Measurements from ENCODE around the gene FBLN7. TPM values are rescaled to one million over a fixed set of nuclear protein-coding genes. Genes with fewer than 3 reads are reported as not detected.
"Not testable (repeated sequence)": the region's sequence is repeated elsewhere in the genome, so short reads cannot be mapped to it uniquely, and the experiment has no call there.

FBLN7 gene
- polyA plus RNA-seq, 1 experiment: 3.7 TPM

- Histone ChIP-seq H3K36me3 (ENCODE audit: control insufficient read depth, insufficient read depth, low read length) (no peaks in the 10 kb centered on the region), H3K27me3 (ENCODE audit: control insufficient read depth, insufficient read depth, low read length) (no peaks in the 10 kb centered on the region), H3K4me3 (ENCODE audit: low read depth, low read length) (no peak overlapping the region)
- no peak for DNase-seq (ENCODE audit: low read depth)
- no peak for TF ChIP-seq CTCF (IDR thresholded peaks at IDR 0.05; ENCODE audit: insufficient read depth, low read depth, low read length)
- ChIA-PET POLR2A (no interaction called here), CTCF (no interaction called here)
Observed at GRCh38 chr2:112136096-112136495, 2.1 kb upstream of the FBLN7 start.

- H3K27me3 ChIP-seq (ENCODE audit: control insufficient read depth, insufficient read depth, low read length): no peaks in the 10 kb centered on the region
- POLR2A ChIA-PET: interaction anchor here (1.2 kb wide), 1 partner anchor 16 kb away, joined by 3 read pairs; no protein-coding TSS in a partner anchor
- CTCF ChIA-PET: interaction anchor here (0.6 to 1.2 kb wide), 3 partner anchors 16 to 518 kb away, joined by 3 read pairs; no protein-coding TSS in a partner anchor
- H3K36me3 ChIP-seq (ENCODE audit: control insufficient read depth, insufficient read depth, low read length): no peaks in the 10 kb centered on the region
- peak overlapping the region; percentile 48 for H3K4me3 ChIP-seq (ENCODE audit: low read depth, low read length)
- no peak for TF ChIP-seq CTCF (IDR thresholded peaks at IDR 0.05; ENCODE audit: insufficient read depth, low read depth, low read length)
- DNase-seq (ENCODE audit: low read depth): no peak
Observed at GRCh38 chr2:112137516-112138158, 548 bp upstream of the FBLN7 start.

GRCh38 chr2:112139033-112139614 is 939 bp downstream of the FBLN7 start:
- CTCF ChIA-PET; DNase-seq (ENCODE audit: low read depth); H3K27me3 ChIP-seq (ENCODE audit: control insufficient read depth, insufficient read depth, low read length); H3K36me3 ChIP-seq (ENCODE audit: control insufficient read depth, insufficient read depth, low read length): not testable (repeated sequence)
- peak overlapping the region; percentile 48 for H3K4me3 ChIP-seq (ENCODE audit: low read depth, low read length)
- POLR2A ChIA-PET: interaction anchor here (0.6 kb wide), 1 partner anchor 12 kb away, joined by 6 read pairs; no protein-coding TSS in a partner anchor

- H3K4me3 ChIP-seq (ENCODE audit: low read depth, low read length); CTCF ChIA-PET; H3K27me3 ChIP-seq (ENCODE audit: control insufficient read depth, insufficient read depth, low read length); H3K36me3 ChIP-seq (ENCODE audit: control insufficient read depth, insufficient read depth, low read length); DNase-seq (ENCODE audit: low read depth): not testable (repeated sequence)
- POLR2A ChIA-PET: interaction anchor here (0.5 kb wide), 1 partner anchor 100 kb away, joined by 23 read pairs; no protein-coding TSS in a partner anchor
Observed at GRCh38 chr2:112139661-112140204, 1.5 kb downstream of the FBLN7 start.

GRCh38 chr2:112140205-112140802 is 2.1 kb downstream of the FBLN7 start:
- TF ChIP-seq CTCF (IDR thresholded peaks at IDR 0.05; ENCODE audit: insufficient read depth, low read depth, low read length): no peak
- peak overlapping the region; percentile 15; the same call in 1 of the 2 replicates for H3K4me3 ChIP-seq (ENCODE audit: low read depth, low read length)
- POLR2A ChIA-PET: interaction anchor here (0.5 kb wide), 1 partner anchor 101 kb away, joined by 23 read pairs; no protein-coding TSS in a partner anchor
- no peaks in the 10 kb centered on the region for H3K36me3 ChIP-seq (ENCODE audit: control insufficient read depth, insufficient read depth, low read length)
- CTCF ChIA-PET: no interaction called here
- no peaks in the 10 kb centered on the region for H3K27me3 ChIP-seq (ENCODE audit: control insufficient read depth, insufficient read depth, low read length)
- DNase-seq (ENCODE audit: low read depth): no peak
